DND-41 (cell line): ENCODE data around the gene MAST4.

ENCODE experiments used
- ATAC-seq: fragments of 200-7000 bp; cut with Tn5 transposase; 3 replicates; pipeline ENCODE4 v1.9.1; 2021; ENCODE audit warnings: low read depth; ENCODE audit not compliant: insufficient read depth
- DNase-seq: peaks from one replicate; pipeline ENCODE4 v3.0.0-alpha.2; 2020
- H2AFZ ChIP-seq: 2 replicates; pipeline ENCODE4 v1.6.0; 2012; ENCODE audit warnings: low read depth, low read length
- H3K27ac ChIP-seq: 2 replicates; pipeline ENCODE4 v1.5.1; 2012; ENCODE audit warnings: low read length, inconsistent platforms
- H3K27me3 ChIP-seq: fragments of 200-600 bp; sonication (generic); 2 replicates; pipeline ENCODE4 v1.6.0; 2012; ENCODE audit warnings: low read length, mild to moderate bottlenecking, inconsistent platforms; ENCODE audit not compliant: insufficient read depth, poor library complexity
- H3K36me3 ChIP-seq: 2 replicates; pipeline ENCODE4 v1.5.1; 2012; ENCODE audit warnings: low read length, inconsistent platforms; ENCODE audit not compliant: insufficient read depth
- H3K4me1 ChIP-seq: 2 replicates; pipeline ENCODE4 v1.5.1; 2012; ENCODE audit warnings: mild to moderate bottlenecking, low read length; ENCODE audit not compliant: insufficient read depth
- H3K4me2 ChIP-seq: 2 replicates; pipeline ENCODE4 v1.6.0; 2012; ENCODE audit warnings: mild to moderate bottlenecking, moderate library complexity, low read length, inconsistent platforms; ENCODE audit not compliant: insufficient read depth
- H3K4me3 ChIP-seq, 2 experiments: fragments of 200-600 bp in 1 of 2; shearing (Covaris generic) in 1 of 2; 2 replicates each; pipeline ENCODE4 v1.5.1; 2012 to 2016; ENCODE audit warnings: inconsistent platforms in 2 of 2, low read length in 2 of 2, mild to moderate bottlenecking in 2 of 2, low read depth in 1 of 2, moderate library complexity in 1 of 2
- H3K79me2 ChIP-seq: 2 replicates; pipeline ENCODE4 v1.6.0; 2012; ENCODE audit warnings: low read length, inconsistent platforms; ENCODE audit not compliant: insufficient read depth
- H3K9ac ChIP-seq: 2 replicates; pipeline ENCODE4 v1.6.0; 2012; ENCODE audit warnings: low read depth, mild to moderate bottlenecking, inconsistent platforms, low read length, moderate library complexity
- H3K9me3 ChIP-seq: 2 replicates; pipeline ENCODE4 v1.5.1; 2012; ENCODE audit warnings: low read length, moderate library complexity, mild to moderate bottlenecking, inconsistent platforms; ENCODE audit not compliant: insufficient read depth, severe bottlenecking
- H4K20me1 ChIP-seq: 2 replicates; pipeline ENCODE4 v1.6.0; 2012; ENCODE audit warnings: low read length; ENCODE audit not compliant: insufficient read depth
- CTCF ChIP-seq: IDR thresholded peaks from 2 replicates; pipeline ENCODE4 v1.5.1; 2012; ENCODE audit warnings: borderline replicate concordance, low read length, moderate library complexity, mild to moderate bottlenecking; ENCODE audit not compliant: poor library complexity, severe bottlenecking; ENCODE audit errors: extremely low read depth
- EZH2 ChIP-seq: IDR thresholded peaks from 3 replicates; pipeline ENCODE4 v1.6.1; 2012; ENCODE audit warnings: borderline replicate concordance, low read depth, mild to moderate bottlenecking, moderate library complexity, low read length, inconsistent platforms; ENCODE audit not compliant: severe bottlenecking

The MAST4 gene

GRCh38 chr5:67209141-67209771 is 613.1 kb downstream of the MAST4 start:
- peaks cover 56% of the 10 kb centered on the region for H3K4me1 ChIP-seq
- peak; percentile 71 for ATAC-seq
- H3K79me2 ChIP-seq = peaks cover 3% of the 10 kb centered on the region; the same call in 1 of the 2 replicates
- H3K4me2 ChIP-seq = peak overlapping the region; percentile 55
- no peaks in the 10 kb centered on the region for H3K36me3 ChIP-seq
- H3K9ac ChIP-seq = peak overlapping the region; percentile 54
- peak overlapping the region; percentile 66 for H2AFZ ChIP-seq
- H3K27ac ChIP-seq = peak overlapping the region; percentile 98
- DNase-seq = peak; percentile 84
- no peak overlapping the region for H3K4me3 ChIP-seq
- no peaks in the 10 kb centered on the region for H4K20me1 ChIP-seq
- H3K9me3 ChIP-seq = no peaks in the 10 kb centered on the region
- H3K27me3 ChIP-seq = no peaks in the 10 kb centered on the region
- TF ChIP-seq CTCF = peak; percentile 92
- TF ChIP-seq EZH2 = no peak

- 0 out of 2 replicates have a peak overlapping the region, but pooled peaks have one; percentile 14 for H2AFZ ChIP-seq
- H3K9me3 ChIP-seq = no peaks in the 10 kb centered on the region
- no peak for DNase-seq
- H3K27me3 ChIP-seq = no peaks in the 10 kb centered on the region
- no peak overlapping the region for H3K4me3 ChIP-seq
- no peak overlapping the region for H3K9ac ChIP-seq
- no peaks in the 10 kb centered on the region for H4K20me1 ChIP-seq
- ATAC-seq = no peak
- H3K79me2 ChIP-seq = peaks cover 3% of the 10 kb centered on the region; the same call in 1 of the 2 replicates
- no peaks in the 10 kb centered on the region for H3K36me3 ChIP-seq
- no peak overlapping the region for H3K27ac ChIP-seq
- no peak for TF ChIP-seq EZH2
- TF ChIP-seq CTCF = no peak
- peaks cover 52% of the 10 kb centered on the region for H3K4me1 ChIP-seq
- H3K4me2 ChIP-seq = no peak overlapping the region
Observed at GRCh38 chr5:67211926-67212325, 615.7 kb downstream of the MAST4 start.

- Histone ChIP-seq H2AFZ (no peak overlapping the region), H3K27me3 (no peaks in the 10 kb centered on the region), H3K27ac (0 out of 2 replicates have a peak overlapping the region, but pooled peaks have one; percentile 11), H3K9ac (no peak overlapping the region), H3K4me1 (peaks cover 36% of the 10 kb centered on the region), H3K9me3 (no peaks in the 10 kb centered on the region), H3K36me3 (no peaks in the 10 kb centered on the region), H3K4me2 (no peak overlapping the region), H3K79me2 (no peaks in the 10 kb centered on the region), H3K4me3 (no peak overlapping the region), H4K20me1 (no peaks in the 10 kb centered on the region)
- DNase-seq (no peak), ATAC-seq (no peak)
- no peak for TF ChIP-seq CTCF
- no peak for TF ChIP-seq EZH2
Observed at GRCh38 chr5:67214036-67214435, 617.8 kb downstream of the MAST4 start.
